ENCODE results near the gene CCDC27. TPM values are rescaled to one million over a fixed set of nuclear protein-coding genes. Genes with fewer than 3 reads are reported as not detected.

Gene CCDC27
- polyA plus RNA-seq, 3 donors = not detected

DNA sequence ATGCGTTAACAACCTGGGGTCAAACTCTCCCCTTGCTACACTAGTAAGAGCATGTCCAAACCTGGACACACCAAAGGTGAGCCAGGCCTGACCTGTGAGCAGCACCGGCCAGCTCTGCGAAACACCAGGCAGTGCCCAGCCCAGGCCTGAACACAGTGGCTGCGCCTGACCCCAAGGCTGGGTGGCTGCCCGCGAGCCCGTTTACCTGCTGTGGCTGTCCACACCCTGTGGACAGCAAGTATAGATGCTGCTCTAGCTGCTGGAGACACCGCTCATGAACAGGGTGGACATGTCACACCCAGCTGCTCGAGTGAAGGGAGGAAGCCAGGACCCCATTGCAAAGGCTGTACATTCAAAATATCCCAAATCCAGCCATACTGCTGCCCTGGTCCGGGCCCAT is 7.6 kb upstream of the CCDC27 start:
- no peaks in the 10 kb centered on the region for H3K27me3 ChIP-seq (ENCODE audit: control insufficient read depth in 2 of 2, insufficient read depth in 2 of 2, low read length in 2 of 2)
- no peak overlapping the region for H3K27ac Mint-ChIP-seq

DNA sequence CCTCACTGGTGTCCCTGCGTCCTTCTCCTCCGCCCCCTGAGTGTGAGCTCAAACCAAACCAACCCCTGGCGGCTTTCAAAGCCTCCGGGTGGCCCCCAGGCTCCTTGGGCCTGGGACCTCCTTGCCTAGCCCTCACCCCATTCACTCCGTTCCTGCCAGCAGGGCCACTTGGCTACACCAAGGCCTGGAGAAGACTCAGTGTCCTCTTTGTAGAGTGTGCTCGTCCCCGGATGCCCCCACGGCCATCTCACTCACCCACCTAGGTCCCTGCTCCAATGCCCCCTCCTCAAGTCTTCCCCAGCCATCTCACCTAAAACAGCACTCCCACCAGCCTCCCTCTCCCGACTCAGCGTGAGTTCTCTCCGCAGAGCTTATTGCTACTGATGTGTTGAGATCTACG is 7.2 kb upstream of the CCDC27 start:
- H3K4me3 ChIP-seq (replicated peaks in 1 of 3; ENCODE audit: low read depth in 2 of 3, low read length in 3 of 3) = no peak overlapping the region
- peaks cover 5 to 13% of the 10 kb centered on the region in 2 donors for H3K36me3 ChIP-seq (replicated peaks in 1 of 2; ENCODE audit: control insufficient read depth in 1 of 2, insufficient read depth in 2 of 2, low read length in 2 of 2)
- H3K9me3 Mint-ChIP-seq = no peaks in the 10 kb centered on the region
- peaks cover 16 to 23% of the 10 kb centered on the region in 2 donors for H3K4me1 ChIP-seq (ENCODE audit: control insufficient read depth in 1 of 2, insufficient read depth in 2 of 2, low read length in 2 of 2)
- WGBS (ENCODE audit: insufficient coverage) = 100% methylated on average over 10 of the region's 12 CpGs
- H3K27me3 Mint-ChIP-seq (ENCODE audit: low read depth in 3 of 3) = peaks cover 2 to 4% (median 2%) of the 10 kb centered on the region in 3 donors
- H3K4me3 Mint-ChIP-seq = peak overlapping the region in 1 of 2 donors; percentile 28
- no peak overlapping the region for H2AFZ ChIP-seq (ENCODE audit: insufficient read depth, low read depth, low read length, poor library complexity, severe bottlenecking)
- H3K36me3 Mint-ChIP-seq = peaks cover 12 to 18% of the 10 kb centered on the region in 2 donors
- H3K27ac Mint-ChIP-seq = peak overlapping the region in 2 of 7 donors; percentile 4 to 26
- no peaks in the 10 kb centered on the region for H4K20me1 ChIP-seq (ENCODE audit: insufficient read depth, low read length)
- H3K9me3 ChIP-seq (replicated peaks in 1 of 2; ENCODE audit: control insufficient read depth in 1 of 2, insufficient read depth in 1 of 2, low read length in 2 of 2) = no peaks in the 10 kb centered on the region
- no peak overlapping the region for H3K27ac ChIP-seq (ENCODE audit: low read depth in 1 of 2, low read length in 2 of 2)
- TF ChIP-seq, protein P1, sequence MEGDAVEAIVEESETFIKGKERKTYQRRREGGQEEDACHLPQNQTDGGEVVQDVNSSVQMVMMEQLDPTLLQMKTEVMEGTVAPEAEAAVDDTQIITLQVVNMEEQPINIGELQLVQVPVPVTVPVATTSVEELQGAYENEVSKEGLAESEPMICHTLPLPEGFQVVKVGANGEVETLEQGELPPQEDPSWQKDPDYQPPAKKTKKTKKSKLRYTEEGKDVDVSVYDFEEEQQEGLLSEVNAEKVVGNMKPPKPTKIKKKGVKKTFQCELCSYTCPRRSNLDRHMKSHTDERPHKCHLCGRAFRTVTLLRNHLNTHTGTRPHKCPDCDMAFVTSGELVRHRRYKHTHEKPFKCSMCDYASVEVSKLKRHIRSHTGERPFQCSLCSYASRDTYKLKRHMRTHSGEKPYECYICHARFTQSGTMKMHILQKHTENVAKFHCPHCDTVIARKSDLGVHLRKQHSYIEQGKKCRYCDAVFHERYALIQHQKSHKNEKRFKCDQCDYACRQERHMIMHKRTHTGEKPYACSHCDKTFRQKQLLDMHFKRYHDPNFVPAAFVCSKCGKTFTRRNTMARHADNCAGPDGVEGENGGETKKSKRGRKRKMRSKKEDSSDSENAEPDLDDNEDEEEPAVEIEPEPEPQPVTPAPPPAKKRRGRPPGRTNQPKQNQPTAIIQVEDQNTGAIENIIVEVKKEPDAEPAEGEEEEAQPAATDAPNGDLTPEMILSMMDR (IDR thresholded peaks at IDR 0.05) = no peak
- H3K27me3 ChIP-seq (ENCODE audit: control insufficient read depth in 2 of 2, insufficient read depth in 2 of 2, low read length in 2 of 2) = no peaks in the 10 kb centered on the region
- peaks cover 37% of the 10 kb centered on the region for H3K4me1 Mint-ChIP-seq
- no peak for DNase-seq
- H3K4me2 ChIP-seq (replicated peaks; ENCODE audit: extremely low read depth, low read length, poor library complexity, severe bottlenecking) = no peak overlapping the region
- H3K79me2 ChIP-seq (ENCODE audit: insufficient read depth, low read length) = no peaks in the 10 kb centered on the region
- H3K9ac ChIP-seq (ENCODE audit: insufficient read depth, low read length, poor library complexity, severe bottlenecking) = no peak overlapping the region
- intact Hi-C loops (cut with micrococcal nuclease) = no loop called here

More for the DNA sequence above, 7.6 kb upstream of the CCDC27 start:
- Histone ChIP-seq H2AFZ (ENCODE audit: insufficient read depth, low read depth, low read length, poor library complexity, severe bottlenecking) (no peak overlapping the region), H3K4me3 (replicated peaks in 1 of 3; ENCODE audit: low read depth in 2 of 3, low read length in 3 of 3) (no peak overlapping the region), H3K4me2 (replicated peaks; ENCODE audit: extremely low read depth, low read length, poor library complexity, severe bottlenecking) (no peak overlapping the region), H4K20me1 (ENCODE audit: insufficient read depth, low read length) (no peaks in the 10 kb centered on the region), H3K9ac (ENCODE audit: insufficient read depth, low read length, poor library complexity, severe bottlenecking) (no peak overlapping the region), H3K27ac (ENCODE audit: low read depth in 1 of 2, low read length in 2 of 2) (no peak overlapping the region), H3K4me1 (ENCODE audit: control insufficient read depth in 1 of 2, insufficient read depth in 2 of 2, low read length in 2 of 2) (peaks cover 16 to 23% of the 10 kb centered on the region in 2 donors), H3K9me3 (replicated peaks in 1 of 2; ENCODE audit: control insufficient read depth in 1 of 2, insufficient read depth in 1 of 2, low read length in 2 of 2) (no peaks in the 10 kb centered on the region), H3K79me2 (ENCODE audit: insufficient read depth, low read length) (no peaks in the 10 kb centered on the region), H3K36me3 (replicated peaks in 1 of 2; ENCODE audit: control insufficient read depth in 1 of 2, insufficient read depth in 2 of 2, low read length in 2 of 2) (peaks cover 5 to 17% of the 10 kb centered on the region in 2 donors)
- TF ChIP-seq, protein P1 (IDR thresholded peaks at IDR 0.05) = no peak
- no peak overlapping the region for H3K4me3 Mint-ChIP-seq
- H3K9me3 Mint-ChIP-seq = no peaks in the 10 kb centered on the region
- WGBS (ENCODE audit: insufficient coverage) = 97% methylated on average over 10 of the region's 10 CpGs
- H3K27me3 Mint-ChIP-seq (ENCODE audit: low read depth in 3 of 3) = peaks cover 0 to 2% (median 2%) of the 10 kb centered on the region in 3 donors
- intact Hi-C loops (cut with micrococcal nuclease) = no loop called here
- no peak for DNase-seq
- peaks cover 37% of the 10 kb centered on the region for H3K4me1 Mint-ChIP-seq
- H3K36me3 Mint-ChIP-seq = peaks cover 12 to 18% of the 10 kb centered on the region in 2 donors
